GM04504 (cell line): Measurements from ENCODE around the gene MISP.

ENCODE experiments used
- DNase-seq: peaks from one replicate; pipeline ENCODE4 v3.0.0-alpha.2; 2012; ENCODE audit warnings: low read depth

Gene MISP

GRCh38 chr19:746956-747355 lies 4.0 kb upstream of the MISP start:
- no peak for DNase-seq

GRCh38 chr19:747432-748273 lies 3.3 kb upstream of the MISP start:
- DNase-seq: no peak

GRCh38 chr19:748274-748598 lies 2.7 kb upstream of the MISP start:
- DNase-seq: no peak

- no peak for DNase-seq
These were observed 1.1 kb upstream of the MISP start for GRCh38 chr19:749811-750210.

- peak; percentile 73 for DNase-seq
These were observed 809 bp downstream of the MISP start for GRCh38 chr19:751501-752341.

- peak; percentile 70 for DNase-seq
These were observed 2.0 kb downstream of the MISP start for GRCh38 chr19:752652-753517.

GRCh38 chr19:754530-754929 lies 3.6 kb downstream of the MISP start:
- DNase-seq: no peak

GRCh38 chr19:755063-755462 lies 4.2 kb downstream of the MISP start:
- no peak for DNase-seq

GRCh38 chr19:756236-756635 lies 5.3 kb downstream of the MISP start:
- DNase-seq: no peak

- DNase-seq: no peak
These were observed 6.1 kb downstream of the MISP start for GRCh38 chr19:756821-757688.

- no peak for DNase-seq
These were observed 7.1 kb downstream of the MISP start for GRCh38 chr19:757811-758668.

GRCh38 chr19:763181-763580 lies 12.3 kb downstream of the MISP start:
- no peak for DNase-seq

GRCh38 chr19:763869-764268 lies 13.0 kb downstream of the MISP start:
- DNase-seq: no peak

GRCh38 chr19:764301-764700 lies 13.4 kb downstream of the MISP start:
- no peak for DNase-seq

- DNase-seq: no peak
These were observed 14.3 kb downstream of the MISP start for GRCh38 chr19:765179-765738.

GRCh38 chr19:768424-768823 lies 17.5 kb downstream of the MISP start:
- peak; percentile 82 for DNase-seq

- no peak for DNase-seq
These were observed 18.7 kb downstream of the MISP start for GRCh38 chr19:769616-770015.

- no peak for DNase-seq
These were observed 20.4 kb downstream of the MISP start for GRCh38 chr19:771332-771785.

- no peak for DNase-seq
These were observed 21.2 kb downstream of the MISP start for GRCh38 chr19:772063-772462.
